HG02571 (cell line): ENCODE data around the gene ACTN4.

Experiments
- ATAC-seq: cut with Tn5 transposase; IDR thresholded peaks from one replicate; pipeline ENCODE4 v1.9.1; 2021; ENCODE audit warnings: mild to moderate bottlenecking, moderate library complexity; ENCODE audit not compliant: unreplicated experiment

The ACTN4 gene

GRCh38 chr19:38707512-38708114 lies 60.2 kb downstream of the ACTN4 start:
- ATAC-seq = no peak

DNA sequence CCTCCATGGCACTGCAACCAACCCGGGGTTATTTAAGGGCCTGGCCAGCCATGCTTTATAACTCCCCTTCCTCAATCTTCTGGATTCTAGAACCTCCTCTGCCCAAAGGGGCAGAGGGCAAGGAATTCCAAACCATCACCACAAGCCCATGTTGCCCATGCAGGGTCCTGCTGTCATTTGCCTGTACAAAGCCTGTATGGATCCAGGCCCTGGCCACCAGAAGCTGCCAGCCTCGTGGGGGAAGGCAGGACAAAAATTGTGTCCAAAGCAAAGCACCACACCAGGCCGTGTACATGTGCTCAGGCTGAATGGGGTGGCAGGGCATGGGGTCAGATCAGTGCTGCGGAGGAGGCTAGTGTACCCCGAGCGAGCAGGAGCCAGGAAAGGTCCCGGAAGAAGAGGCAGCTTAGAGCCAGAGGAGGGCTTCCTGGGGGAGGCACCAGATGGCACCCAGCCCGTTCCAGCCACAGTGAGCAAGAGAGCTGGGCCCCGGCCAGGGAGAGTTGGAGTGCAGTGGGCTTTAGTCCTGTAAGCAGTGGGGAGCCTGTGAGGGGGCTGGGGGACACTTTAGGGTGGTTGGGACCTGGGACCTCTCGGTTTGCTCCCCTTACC lies 61.1 kb downstream of the ACTN4 start:
- ATAC-seq = no peak

GRCh38 chr19:38709119-38709518 lies 61.7 kb downstream of the ACTN4 start:
- no peak for ATAC-seq

- ATAC-seq = no peak
Observed at GRCh38 chr19:38709671-38710415, 62.4 kb downstream of the ACTN4 start.

DNA sequence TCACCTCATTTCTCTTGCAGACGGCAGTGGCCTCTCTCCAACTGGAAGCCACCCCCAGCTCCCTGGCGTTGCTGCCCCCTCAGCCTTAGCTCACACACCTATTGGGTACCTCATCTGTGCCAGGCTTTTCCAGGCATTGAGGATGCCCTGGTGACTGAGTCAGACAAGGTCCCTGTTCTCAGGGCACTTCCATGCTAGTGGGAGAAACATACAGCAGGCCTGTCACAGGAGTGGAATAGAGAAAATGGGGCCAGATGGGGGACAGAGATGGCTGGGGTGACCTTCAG lies 62.9 kb downstream of the ACTN4 start:
- ATAC-seq = no peak

- no peak for ATAC-seq
Observed at GRCh38 chr19:38710928-38711725, 63.7 kb downstream of the ACTN4 start.

DNA sequence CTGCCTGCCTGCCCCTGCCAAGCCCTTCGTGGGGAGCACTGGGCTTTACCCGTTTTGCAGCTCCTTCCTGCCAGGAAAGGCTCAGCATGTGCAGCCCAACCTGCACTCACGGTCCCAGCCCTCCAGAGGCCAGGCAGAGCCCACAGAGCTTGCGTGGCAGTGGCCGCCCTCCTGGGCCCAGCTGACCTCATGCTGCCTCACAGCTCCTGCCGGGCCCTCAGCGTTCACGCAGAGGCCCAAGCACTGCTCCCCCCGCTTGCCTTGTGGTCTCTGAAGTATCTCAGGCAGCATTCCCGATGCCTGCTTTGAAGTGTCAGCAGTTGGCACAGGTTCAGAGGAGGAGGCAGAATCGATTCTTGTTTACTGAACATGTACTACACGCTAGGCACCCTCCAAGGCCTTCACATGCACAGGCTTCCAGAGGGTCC lies 64.3 kb downstream of the ACTN4 start:
- no peak for ATAC-seq

GRCh38 chr19:38712161-38712748 lies 64.8 kb downstream of the ACTN4 start:
- ATAC-seq = no peak

DNA sequence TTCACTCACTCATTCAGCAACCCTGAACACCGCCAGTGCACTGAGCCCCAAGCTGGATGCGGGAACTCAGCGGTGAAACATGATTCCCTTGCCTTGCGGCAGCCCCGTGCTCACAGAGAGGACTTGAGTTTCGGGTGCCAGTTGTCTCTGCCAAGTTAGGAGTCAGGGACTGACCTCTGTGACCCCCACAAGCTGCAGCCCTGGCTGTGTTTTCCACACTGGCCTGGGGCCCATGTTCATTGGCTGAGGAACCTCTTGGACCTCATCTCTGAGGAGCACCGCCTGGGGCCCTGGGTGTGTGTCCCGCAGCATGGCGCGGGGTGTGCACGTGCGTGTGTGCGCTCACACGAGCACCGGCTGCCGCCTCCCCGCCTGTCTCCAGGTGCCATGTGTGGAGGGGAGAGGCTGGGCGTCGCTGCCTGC lies 65.8 kb downstream of the ACTN4 start:
- ATAC-seq = no peak

DNA sequence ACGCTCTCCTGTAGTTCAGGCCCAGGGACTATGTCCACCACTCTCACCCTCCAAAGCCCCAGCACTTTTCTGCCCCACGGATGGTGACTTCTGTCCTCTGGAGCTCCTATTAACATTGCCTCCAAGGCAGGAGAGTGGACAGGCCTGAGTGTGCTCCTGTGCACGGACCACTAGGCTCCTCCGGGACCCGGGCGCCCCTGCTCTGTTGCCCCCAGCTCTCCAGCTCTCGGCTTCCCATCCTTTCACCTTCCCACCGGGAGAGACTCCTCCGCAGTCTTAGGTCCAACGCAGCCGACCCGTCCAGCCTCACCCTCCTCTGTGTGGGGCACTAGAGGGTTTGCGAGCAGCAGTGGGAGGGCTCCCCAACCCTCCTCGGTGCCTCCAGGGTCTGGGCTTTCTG lies 66.4 kb downstream of the ACTN4 start:
- ATAC-seq = no peak

GRCh38 chr19:38714354-38714778 lies 66.9 kb downstream of the ACTN4 start:
- ATAC-seq = no peak

- no peak for ATAC-seq
Observed at GRCh38 chr19:38715555-38715954, 68.1 kb downstream of the ACTN4 start.

DNA sequence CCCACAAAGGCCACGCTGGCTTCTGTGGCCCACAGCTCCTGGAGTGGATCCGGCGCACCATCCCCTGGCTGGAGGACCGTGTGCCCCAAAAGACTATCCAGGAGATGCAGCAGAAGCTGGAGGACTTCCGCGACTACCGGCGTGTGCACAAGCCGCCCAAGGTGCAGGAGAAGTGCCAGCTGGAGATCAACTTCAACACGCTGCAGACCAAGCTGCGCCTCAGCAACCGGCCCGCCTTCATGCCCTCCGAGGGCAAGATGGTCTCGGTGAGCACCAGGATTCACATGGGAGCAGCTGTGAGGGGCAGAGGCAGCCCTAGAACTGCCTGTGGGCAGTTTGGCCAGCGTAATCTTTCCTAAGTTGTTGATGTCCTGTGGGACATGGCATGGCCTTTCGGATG lies 69.6 kb downstream of the ACTN4 start:
- no peak for ATAC-seq

DNA sequence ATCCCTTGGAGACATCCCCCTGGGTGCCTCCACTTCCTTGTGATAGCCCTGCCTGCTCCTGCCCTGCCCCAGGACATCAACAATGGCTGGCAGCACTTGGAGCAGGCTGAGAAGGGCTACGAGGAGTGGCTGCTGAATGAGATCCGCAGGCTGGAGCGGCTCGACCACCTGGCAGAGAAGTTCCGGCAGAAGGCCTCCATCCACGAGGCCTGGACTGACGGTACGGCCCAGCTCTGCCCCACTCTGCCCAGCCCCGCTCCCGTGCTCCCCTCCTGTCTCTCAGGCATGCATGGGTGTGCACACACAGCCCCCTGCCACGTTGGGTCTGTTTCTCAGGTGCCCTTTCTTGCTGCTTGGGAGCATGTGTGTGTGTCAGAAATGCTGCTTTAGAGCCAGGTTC lies 70.4 kb downstream of the ACTN4 start:
- no peak for ATAC-seq

DNA sequence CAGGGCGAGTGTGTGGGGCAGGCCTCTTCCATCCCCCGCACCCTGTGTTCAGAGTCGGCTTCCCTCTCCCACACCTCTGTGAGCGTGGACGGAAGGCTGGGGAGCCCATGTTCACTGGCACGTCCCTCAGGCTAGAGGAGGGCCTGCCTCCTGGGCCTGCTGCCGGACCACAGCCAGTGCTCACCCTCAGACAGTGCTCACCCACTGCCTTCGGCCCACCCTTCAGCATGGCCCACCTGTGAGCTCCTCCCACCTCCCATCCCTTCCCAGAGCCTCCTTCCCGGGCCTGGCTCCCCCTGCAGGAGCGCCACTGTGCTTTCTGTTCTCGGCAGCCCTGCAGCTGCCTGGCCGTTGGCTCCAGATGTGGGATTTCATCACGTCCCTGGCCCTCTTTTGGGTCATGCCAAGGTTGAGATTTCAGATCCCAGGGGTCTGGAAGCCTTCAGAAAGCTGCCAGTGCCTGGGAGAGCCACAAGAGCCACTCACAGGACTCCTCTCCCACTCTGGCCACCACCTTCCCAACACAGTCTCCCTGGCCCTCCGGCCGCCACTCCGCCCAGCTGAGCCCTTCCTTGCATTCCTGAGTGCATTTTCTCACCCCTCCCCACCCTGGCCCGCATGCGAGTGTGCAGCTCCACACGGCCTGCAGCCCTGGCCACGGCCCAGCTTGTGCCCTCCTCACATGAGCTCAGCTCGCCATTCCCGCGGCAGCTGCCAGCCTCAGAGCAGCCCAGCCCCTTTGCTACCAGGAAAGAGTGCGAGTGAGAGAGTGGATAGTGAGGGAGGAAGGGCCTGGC lies 71.5 kb downstream of the ACTN4 start:
- ATAC-seq = no peak

DNA sequence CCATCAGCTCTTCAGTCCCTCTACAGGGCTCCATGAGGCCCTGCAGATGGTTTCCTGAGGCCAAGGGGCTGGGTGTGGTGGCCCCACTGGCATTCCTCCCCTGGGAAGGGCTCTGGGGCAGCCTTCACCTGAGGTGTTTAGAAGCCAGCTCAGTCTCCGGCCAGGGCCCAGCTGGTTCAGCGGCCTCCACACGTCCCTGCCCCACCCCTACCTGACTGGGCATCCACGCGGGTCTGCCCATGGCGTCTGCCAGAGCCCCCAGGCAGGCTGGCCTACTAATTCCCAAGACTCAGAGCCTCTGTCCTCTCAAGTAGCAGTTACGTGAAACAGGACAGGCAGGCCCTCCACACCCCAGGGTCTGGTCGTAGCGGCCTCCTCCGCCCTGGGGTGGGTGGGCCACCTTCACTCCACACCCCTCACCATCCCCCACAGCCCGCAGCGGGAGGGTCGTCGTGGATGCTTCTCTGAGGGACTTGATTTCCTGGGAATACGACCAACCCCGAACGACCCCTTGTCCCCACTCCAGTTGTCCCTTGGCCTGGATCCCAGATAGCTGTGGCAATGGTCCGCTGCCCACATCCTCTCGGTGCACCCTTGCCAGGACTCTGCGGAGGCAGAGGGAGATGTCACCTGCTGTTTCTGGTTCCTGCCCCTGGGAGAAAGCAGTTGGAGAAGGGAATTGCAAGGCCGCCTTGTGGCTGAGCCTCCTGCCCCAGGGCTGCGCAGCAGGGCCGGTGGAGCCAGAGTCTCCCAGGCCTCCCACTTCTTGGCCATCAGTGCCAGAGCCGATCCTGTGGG lies 72.5 kb downstream of the ACTN4 start:
- ATAC-seq = no peak

DNA sequence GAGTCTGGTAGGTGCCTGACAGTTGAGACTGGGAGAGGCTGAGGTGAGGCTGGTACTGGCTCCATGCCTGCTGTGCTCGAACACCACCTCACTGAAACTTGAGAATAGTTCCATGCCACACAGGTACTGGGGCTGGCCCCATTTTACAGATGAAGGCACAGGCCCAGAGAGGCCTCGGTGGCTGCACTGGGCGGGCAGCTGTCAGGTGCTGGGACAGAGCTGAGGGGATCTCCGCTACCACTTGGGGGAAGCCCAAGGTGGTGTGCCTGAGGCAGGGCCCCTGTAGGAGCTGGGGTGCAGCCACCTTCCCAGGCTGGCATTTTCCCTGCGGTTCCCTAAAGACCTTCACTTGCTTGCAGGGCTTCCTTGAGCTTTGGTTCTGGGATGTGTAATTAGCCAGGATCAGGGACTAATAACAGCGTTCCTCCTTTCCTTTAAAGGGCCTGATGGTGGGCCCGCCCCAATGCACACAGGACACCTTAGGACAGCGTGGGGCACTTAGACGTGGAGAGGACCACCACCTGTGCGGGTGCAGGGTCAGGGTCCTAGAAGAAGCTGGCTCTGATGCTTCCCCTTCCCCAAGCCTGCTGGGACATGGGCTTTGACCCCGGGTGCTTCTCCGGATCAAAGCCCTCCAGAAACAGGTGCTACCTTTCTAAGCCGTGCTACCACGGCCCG lies 73.2 kb downstream of the ACTN4 start:
- no peak for ATAC-seq

DNA sequence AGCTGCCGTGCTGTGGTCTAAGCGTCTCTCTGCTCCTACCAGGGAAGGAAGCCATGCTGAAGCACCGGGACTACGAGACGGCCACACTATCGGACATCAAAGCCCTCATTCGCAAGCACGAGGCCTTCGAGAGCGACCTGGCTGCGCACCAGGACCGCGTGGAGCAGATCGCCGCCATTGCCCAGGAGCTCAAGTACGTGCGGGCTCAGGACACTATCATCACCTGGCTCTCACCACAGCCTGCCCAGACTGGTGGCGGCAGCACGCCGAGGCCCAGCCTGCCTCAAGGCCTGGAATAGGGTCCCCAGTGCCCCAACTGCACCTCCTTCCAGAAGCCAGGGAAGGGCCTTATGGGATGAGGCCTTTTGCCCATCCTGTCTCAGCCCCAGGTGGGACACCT lies 74.0 kb downstream of the ACTN4 start:
- no peak for ATAC-seq
